NCI-H128 (cell line): ENCODE measurements around the gene MAPK6.
"Not testable (repeated sequence)": the region's sequence is repeated elsewhere in the genome, so short reads cannot be mapped to it uniquely, and the experiment has no call there.

ENCODE experiments used
- DNase-seq: peaks from one replicate; lab custom pipeline; 2025; ENCODE audit not compliant: unreplicated experiment; lab: John Stamatoyannopoulos, UW

MAPK6 gene

DNA sequence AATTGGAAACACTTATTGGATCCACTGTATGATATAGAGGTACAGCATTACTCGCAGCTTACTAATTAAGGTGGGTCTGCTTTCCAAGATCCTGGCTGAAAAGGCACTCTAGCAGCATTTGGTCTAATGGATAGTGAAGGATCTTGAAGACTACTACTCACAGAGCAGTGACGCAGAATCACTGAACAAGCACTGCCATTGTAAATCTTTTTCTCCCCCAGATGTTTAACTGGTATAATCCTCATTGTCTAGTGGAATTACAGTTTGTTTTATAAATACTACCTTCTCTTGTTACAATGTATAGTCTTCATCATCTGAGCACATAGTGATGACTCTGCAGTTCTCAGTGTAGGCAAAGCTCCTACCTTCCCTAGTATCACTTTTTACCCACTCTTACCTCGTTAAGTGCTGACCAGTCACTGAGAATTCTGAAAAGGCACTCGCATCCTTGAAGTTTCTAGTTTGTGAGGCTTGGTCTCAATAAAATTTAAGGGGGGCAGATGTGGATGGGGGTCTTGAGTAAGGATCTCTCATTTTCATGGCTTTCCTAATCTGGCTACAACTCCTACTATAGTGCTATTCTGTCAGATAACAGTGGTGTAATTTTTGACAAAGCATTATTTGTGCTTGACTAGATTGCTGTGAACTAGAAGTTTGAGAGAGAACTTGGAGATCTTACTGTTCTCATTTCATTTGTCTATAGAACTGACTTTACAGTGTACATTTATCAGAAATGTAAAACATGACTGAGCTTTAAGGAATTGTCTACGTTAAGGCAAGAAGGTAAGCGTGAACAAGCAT lies 23.2 kb downstream of the MAPK6 start:
- no peak for DNase-seq

DNA sequence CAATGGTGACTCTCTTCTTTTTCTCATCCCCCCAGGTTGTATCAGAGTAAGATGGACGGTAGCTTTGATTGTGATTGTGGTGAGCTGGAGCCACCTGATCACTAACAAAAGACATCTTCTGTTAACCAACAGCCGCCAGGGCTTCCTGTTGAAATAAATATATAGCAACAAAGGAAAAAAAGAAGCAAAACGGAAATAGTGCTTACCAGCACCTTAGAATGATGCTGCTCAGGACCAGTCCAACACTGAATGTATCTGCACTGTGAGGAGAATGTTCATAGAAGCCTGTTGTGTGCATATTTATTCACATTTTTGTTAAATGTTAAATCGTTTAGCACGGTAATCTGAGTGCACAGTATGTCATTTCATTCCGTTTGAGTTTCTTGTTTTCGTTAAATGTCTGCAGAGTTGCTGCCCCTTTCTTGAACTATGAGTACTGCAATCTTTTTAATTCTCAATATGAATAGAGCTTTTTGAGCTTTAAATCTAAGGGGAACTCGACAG lies 26.8 kb downstream of the MAPK6 start:
- not testable (repeated sequence) for DNase-seq

DNA sequence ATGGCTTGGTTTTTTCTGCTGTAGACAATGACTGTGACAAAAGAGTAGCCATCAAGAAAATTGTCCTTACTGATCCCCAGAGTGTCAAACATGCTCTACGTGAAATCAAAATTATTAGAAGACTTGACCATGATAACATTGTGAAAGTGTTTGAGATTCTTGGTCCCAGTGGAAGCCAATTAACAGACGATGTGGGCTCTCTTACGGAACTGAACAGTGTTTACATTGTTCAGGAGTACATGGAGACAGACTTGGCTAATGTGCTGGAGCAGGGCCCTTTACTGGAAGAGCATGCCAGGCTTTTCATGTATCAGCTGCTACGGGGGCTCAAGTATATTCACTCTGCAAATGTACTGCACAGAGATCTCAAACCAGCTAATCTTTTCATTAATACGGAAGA lies 27.5 kb downstream of the MAPK6 start:
- DNase-seq, result not testable (repeated sequence)

DNA sequence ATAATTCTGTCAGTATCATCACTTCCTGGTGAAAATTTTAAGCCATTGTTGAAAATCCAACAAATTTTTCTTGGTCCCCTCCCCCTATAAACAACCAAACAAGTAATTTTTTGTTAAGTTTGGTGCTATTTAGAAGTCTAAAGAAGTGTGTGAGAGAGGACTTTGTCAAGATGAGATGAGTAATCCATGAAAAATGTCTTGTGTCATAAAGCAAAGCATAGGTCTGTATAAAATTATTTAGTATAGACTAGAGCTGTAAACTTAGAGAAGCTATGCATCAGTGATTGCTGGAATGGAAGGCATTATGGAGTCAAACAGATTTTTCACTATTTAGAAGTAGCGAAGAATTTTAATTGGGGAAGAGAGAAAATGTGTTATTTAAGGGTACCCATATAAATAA lies 31.4 kb downstream of the MAPK6 start:
- no peak for DNase-seq

DNA sequence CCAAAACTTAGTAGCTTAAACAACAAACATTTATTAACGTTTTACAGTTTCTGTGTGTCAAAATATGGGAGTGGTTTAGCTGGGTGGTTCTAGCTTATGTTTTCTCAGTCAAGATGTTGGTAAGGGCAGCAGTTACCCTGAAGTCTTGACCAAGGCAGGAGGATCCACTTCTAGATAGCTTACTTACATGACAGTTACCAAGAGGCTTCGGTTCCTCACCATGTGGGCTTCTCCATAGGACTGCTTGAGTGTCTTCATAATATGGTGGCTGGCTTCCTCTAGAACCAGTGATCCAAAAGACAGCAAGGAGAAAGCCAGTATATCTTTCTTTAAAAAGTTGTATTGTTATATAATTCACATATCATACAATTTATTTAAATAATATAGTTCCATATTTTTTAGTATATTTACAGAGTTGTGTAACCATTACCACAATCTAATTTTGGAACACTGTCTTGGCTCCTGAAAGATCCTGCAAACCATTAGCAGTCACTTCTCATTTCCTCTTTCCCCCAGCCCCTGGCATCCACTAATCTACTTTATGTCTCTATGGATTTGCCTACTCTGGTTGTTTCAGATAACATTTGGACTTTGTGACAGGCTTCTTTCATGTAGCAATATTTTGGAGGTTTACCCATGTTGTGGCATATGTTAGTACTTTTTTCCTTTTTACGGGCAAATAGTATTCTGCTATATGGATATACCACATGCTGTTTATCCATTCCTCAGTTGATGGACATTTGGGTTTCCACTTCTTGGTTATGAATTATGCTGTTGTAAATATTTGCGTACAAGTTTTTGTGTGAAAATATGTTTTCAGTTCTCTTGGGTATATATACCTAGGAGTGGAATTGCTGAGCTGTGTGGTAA lies 33.3 kb downstream of the MAPK6 start:
- DNase-seq, result no peak

DNA sequence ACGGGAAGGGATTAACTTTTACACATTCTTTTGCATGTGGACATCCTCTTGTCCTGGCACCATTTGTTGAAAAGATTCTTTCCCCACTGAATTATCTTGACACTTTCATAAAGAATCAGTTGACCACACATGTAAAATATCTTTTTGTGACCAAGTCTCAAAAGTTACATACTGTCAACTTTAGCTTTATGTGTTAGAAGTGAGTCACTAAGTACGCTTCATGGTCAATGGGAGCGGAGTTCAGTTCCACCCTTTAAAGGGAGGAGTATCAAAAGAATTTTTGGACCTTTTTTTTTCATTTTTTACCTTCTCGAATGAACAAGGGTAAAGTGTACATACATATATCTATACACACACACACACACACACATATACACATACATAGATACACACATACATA lies 35.4 kb downstream of the MAPK6 start:
- DNase-seq, result no peak

DNA sequence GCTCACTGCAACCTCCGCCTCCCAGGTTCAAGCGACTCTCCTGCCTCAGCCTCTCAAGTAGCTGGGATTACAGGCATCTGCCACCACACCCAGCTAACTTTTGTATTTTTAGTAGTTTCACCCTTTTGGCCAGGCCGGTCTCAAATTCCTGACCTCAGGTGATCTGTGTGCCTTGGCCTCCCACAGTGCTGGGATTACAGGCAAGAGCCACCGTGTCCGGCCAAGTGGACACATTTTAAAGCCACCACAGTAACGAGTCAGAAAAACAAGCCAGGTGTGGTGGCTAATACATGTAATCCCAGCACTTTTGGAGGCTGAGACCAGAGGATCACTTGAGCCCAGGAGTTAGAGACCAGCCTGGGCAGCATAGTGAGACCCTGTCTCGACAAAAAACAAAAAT lies 35.8 kb downstream of the MAPK6 start:
- not testable (repeated sequence) for DNase-seq

DNA sequence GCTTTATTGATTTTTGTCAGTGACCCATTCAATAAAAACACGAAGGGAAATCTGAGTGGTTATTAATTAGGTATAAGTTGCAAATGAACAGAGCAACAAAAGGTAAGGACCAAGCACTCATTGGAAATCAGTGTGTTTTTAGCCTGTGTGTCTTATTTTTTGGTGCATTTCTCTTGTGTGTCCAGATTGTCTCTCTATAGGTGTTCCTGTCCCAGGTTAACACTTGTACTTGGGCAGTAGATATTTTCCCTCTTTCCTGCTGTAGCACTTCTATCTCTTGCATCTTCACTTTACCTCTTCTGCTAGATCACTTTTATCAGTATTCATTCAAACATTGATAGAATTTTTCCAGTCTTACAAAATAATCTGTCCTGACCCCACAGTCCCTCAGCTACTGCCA lies 37.0 kb downstream of the MAPK6 start:
- DNase-seq, result no peak

DNA sequence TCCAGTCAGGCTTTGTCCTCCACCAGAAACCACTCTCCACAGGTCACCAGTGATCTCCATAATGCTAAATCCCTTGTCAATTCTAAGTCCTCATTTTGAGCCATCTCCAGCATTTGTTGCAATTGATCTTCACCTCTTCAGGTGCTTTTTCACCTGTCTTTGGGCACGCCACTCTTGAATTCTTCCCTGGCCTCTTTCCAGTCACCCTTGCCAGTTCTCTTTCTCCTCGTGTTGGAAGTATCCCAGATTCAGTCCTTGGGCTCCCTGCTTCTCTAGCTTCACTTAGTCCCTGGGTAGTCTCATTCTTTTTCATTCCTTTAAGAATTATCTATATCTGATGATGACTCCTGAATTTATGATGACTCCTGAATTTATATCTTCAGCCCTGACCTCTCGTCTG lies 37.5 kb downstream of the MAPK6 start:
- DNase-seq, result no peak

DNA sequence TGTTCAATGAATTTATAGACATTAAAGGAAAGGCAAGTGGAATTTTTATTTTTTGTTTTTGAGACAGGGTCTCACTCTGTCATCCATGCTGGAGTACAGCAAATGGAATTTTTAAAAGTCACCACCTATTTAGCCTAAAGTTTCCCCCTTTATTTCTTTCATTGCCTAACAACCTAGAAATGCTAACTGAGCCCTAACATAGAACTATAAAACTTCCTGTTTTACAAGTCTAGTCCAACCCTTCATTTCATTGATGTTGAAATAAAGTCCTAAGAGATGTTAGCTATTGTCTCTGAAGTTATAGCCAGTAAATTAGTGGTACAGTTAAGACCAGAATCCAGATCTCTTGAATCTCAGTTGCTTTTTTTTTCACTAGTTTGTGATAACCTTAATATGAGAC lies 39.0 kb downstream of the MAPK6 start:
- no peak for DNase-seq

DNA sequence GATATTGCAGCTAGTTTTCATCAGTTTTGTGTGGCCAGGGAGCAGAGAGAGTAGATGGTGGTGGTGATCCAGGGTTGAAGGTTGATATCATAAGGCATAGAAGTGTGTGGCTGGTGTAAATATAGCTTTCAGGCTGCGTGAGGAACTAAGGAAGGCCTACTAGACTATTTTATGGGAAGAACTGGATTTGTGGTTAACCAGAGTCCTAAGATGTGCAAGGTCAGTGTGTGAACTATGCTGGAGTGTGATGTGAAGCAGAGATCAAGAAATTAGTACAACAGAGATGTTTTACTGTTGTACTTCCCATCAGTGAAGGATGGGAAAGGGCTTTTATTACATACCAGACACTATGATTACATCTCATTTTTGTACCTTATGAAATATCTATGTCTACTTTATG lies 41.5 kb downstream of the MAPK6 start:
- no peak for DNase-seq

DNA sequence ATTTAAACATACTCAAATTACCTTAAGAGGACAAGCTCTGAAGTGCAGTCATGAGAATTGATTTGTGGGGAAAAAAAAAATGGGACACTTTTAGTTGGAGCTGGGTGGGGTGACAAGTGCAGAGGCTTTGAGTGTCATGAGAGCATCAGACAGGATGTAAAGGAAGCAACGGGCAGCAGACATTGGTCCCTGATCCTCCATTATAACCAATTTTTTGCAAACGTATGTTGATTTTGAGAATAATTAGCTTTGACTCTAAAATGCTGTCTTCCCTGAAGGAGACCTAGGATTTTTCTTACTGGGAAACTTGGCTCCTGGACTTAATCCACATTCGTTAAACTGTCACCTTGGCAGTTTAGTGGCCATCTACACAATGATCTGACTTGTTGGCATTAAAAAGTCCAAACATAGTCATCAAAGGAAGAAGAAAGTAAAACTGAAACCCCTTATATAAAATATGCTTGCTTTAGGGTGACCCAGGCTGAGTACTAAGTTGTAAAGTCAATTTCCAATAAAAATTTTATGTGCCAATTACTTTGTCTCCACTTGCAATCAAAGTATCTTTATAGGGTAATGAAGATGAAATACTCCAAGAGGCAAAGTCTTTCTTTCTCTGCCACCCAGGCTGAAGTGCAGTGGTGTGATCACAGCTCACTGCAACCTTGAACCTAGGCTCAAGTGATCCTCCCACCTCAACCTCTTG lies 48.0 kb downstream of the MAPK6 start:
- DNase-seq, result no peak

DNA sequence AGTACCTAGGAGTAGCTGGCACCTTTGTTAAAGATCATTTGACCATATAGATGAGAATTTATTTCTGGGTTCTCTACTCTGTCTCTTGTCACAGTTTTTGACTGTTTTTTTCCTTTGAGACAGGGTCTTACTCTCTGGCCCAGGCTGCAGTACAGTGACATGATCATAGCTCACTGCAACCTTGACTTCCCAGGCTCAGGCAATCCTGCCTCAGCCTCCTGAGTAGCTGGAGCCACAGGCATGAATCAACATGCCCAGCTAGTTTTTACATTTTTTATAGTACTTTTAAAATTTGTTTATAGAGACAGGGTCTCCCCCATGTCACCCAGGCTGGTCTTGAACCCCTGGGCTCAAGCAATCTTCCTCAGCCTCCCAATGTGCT lies 48.5 kb downstream of the MAPK6 start:
- DNase-seq, result no peak

DNA sequence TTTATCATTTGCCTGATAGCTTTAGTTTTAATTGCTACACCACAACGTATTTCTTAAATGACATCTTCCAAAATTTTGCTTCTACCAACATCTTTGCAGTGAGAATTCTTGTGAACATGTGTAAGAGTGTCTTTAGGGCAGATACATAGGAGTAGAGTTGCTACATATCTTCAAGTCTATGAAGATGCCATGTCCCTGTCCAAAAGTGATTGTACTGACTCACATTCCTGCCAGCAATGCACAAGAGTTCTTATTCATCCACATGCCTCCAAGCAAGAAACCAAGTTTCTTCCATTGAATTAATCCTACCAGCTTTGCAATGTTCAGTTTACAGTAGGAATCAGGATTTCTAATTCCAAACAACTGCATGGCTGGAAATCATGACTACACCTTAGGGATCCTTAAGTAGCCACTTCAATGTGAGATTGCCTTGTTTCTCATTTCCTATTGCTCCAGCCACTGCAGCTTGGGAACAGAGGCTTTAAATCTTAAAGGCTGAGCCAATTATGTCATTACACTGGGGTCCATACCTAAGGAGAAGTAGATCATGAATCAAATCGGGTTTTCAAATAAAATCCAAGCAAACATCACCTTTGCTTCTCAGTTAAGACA lies 49.1 kb downstream of the MAPK6 start:
- DNase-seq, result no peak

DNA sequence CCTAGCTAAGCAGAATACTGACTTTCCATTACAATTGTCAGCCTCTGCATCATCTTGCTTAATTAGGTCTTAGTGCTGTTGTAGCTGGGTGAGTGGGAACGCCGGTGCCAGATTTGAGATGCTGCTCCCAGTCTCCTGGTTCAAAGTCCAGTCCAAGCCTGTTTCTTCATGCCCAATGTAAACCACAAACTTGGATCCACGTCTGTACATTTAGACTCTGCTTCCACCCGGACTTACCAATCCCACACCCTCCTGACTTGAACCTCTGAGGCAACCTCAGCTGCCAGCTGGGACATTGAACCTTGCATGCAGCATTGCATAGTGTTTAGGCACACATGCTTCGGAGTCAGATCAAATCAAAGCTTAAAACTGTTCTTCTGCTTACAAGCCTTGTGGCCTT lies 50.5 kb downstream of the MAPK6 start:
- DNase-seq, result no peak

DNA sequence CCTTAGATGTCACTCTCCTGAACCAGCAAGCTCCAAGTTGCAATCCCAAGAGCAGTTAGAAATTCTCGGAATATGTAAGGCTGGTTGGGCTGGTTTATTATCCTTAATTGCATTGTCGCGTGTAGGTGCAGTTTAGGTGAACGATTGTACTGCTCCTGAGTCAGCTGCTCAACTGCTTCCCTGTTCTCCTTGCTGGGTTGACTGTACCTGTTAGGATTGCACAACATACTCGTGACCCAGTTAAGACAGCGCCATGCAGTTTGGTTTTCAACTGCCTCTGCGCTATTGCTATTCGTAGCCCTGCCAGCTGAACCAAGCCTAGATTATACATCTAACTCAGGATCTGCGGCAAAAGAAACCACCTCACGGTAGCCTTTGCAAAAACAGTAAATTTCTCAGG lies 52.6 kb downstream of the MAPK6 start:
- DNase-seq, result no peak

DNA sequence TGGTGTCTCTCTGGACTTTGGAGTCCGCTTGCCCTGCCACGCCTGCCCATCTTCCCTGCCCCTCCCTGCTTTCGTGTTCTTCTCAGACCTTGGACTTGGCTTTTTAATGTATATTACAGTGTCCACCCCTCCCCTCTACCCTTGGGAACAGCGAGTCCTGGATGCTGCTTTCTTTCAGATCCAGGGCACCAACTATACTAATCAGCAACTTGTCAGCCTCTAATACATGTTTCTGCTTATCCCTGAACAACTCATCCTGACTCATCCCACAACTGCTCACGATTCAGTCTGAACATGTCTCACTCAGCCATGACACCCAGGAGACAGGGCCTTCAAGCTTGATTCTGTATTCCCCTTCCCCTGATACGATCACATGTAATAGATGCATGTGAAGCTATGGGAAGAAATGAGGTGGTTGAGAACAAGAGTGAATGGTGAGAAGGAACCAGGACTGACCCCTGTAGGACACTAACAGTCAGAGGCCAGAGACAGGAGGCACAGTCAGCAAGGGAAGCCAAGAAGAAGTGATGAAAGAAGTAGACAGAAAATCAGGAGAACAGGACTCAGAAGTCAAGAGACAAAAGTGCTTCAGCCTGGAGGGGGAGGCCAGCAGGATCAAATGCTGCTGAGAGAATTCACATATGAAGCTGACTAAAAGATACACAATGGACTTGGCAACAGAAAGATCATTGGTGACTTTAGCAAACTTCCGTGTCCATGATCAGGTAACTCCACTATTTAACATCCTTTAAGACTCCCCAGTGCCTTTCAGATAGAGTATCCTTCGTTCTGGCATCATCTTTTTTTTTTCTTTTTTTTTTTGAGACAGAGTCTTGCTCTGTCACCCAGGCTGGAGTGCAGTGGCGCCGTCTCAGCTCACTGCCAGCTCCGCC lies 58.1 kb downstream of the MAPK6 start:
- no peak for DNase-seq

DNA sequence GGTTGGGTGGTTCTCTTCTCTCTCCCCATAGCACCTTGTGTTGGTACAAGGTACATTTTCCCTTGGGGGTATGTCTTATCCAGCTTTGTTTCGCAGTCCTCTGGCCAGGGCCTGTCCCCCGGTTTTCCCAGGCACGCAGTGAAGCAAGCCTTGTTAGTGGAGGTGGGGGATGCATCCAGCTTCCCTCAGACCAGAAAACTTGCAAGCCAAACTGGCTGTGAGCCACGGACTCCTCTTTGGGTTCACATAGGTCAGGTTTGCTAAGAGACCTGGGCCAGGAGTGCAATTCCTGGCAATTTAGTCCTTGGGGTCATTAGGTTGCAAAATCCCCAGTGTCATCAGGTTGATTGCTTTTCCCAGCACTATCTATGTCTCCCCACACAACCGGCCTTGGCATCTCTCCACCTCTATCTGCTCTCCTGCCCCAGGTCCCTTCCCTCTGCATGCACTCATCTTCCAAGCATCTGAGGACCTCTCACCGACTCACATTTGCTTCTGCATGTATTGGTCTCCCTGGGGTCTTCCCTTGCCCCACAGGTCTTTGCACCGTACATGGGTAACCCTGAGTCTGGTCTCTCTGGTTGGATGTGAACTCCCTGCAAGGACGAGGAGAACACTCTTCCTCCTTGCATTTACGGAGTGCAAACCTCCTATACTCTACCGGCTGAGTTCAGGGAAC lies 59.3 kb downstream of the MAPK6 start:
- no peak for DNase-seq

DNA sequence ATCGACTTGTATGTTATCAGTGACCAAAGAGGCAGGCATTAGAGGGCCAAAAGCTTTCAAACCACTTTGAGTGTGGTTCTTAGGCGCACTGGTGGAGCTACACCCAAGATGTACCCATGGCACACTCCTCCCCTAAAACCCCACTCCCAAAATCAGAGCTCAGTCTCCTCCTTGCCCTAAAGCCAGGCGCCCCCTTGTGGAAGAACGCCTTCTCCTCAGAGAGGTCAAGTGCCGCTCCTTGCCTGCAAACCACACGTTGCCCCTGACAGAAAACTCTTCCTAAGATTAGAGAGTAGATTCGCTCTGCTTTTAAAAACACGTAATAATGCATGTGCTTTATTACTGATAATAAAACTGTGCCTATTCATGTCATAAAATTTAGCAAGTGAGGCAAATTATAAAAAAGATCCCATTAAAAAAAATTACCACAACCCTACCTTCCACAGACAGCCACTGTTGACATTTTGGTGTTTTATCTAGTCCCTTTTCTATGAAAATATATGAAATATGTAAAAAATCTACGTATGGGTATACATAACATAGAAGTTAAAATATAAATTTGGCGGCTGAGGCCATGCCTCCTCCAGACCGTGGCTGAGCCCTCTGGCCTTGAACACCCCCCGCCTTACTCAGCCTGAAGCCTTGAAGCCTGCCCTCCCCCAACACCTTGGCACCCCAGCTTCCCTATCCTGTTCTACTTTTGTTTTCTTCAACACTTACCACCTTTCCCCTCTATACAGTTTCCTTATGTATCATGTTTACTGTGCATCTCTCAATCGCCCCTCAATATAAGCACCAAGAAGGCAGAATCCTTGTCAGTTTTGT lies 60.1 kb downstream of the MAPK6 start:
- peak; percentile 16 for DNase-seq
